WTC11 (cell line): Measurements from ENCODE around the gene FAM9C.

Experiments used
- CREB1 ChIP-seq: sonication (generic); formaldehyde crosslinking; IDR thresholded peaks from 2 replicates; pipeline ENCODE4 v1.8.0; 2023; ENCODE audit warnings: mild to moderate bottlenecking, missing genetic modification reagents
- CTCF ChIP-seq: fragments of 200-600 bp; IDR thresholded peaks from 2 replicates; pipeline ENCODE4 v1.8.0; 2022; ENCODE audit warnings: antibody characterized with exemption
- KAT7 ChIP-seq: sonication (generic); formaldehyde crosslinking; IDR thresholded peaks from 2 replicates; pipeline ENCODE4 v1.8.1; 2023; ENCODE audit warnings: missing genetic modification reagents, mild to moderate bottlenecking, borderline replicate concordance
- MAX ChIP-seq: sonication (generic); formaldehyde crosslinking; IDR thresholded peaks from 2 replicates; pipeline ENCODE4 v1.8.0; 2022; ENCODE audit warnings: mild to moderate bottlenecking, missing genetic modification reagents
- PRRX2 ChIP-seq: fragments of 250-450 bp; sonication (Bioruptor Pico); IDR thresholded peaks from 2 replicates; pipeline ENCODE4 v1.8.0; 2021; ENCODE audit warnings: mild to moderate bottlenecking
- RELA ChIP-seq: sonication (generic); formaldehyde crosslinking; IDR thresholded peaks from 2 replicates; pipeline ENCODE4 v1.8.1; 2022; ENCODE audit warnings: missing genetic modification reagents, mild to moderate bottlenecking, borderline replicate concordance
- SP1 ChIP-seq: sonication (generic); formaldehyde crosslinking; conservative IDR thresholded peaks from 2 replicates; pipeline ENCODE4 v1.8.1; 2022; ENCODE audit warnings: missing genetic modification reagents
- ZNF138 ChIP-seq: sonication (generic); formaldehyde crosslinking; conservative IDR thresholded peaks from 2 replicates; pipeline ENCODE4 v1.8.1; 2022; ENCODE audit warnings: mild to moderate bottlenecking, moderate library complexity, missing genetic modification reagents
- ZNF232 ChIP-seq: sonication (generic); formaldehyde crosslinking; IDR thresholded peaks from 2 replicates; pipeline ENCODE4 v1.8.0; 2022; ENCODE audit warnings: mild to moderate bottlenecking, missing genetic modification reagents
- ZNF512 ChIP-seq: sonication (generic); formaldehyde crosslinking; IDR thresholded peaks from 2 replicates; pipeline ENCODE4 v1.8.1; 2022; ENCODE audit warnings: missing genetic modification reagents, borderline replicate concordance
- TF ChIP-seq, protein P1 (sequence below): sonication (generic); formaldehyde crosslinking; IDR thresholded peaks from 2 replicates; pipeline ENCODE4 v1.8.0; 2022; ENCODE audit warnings: mild to moderate bottlenecking, missing genetic modification reagents
- TF ChIP-seq, protein P2 (sequence below): sonication (generic); formaldehyde crosslinking; conservative IDR thresholded peaks from 2 replicates; pipeline ENCODE4 v1.8.1; 2022; ENCODE audit warnings: mild to moderate bottlenecking, missing genetic modification reagents

DNA sequence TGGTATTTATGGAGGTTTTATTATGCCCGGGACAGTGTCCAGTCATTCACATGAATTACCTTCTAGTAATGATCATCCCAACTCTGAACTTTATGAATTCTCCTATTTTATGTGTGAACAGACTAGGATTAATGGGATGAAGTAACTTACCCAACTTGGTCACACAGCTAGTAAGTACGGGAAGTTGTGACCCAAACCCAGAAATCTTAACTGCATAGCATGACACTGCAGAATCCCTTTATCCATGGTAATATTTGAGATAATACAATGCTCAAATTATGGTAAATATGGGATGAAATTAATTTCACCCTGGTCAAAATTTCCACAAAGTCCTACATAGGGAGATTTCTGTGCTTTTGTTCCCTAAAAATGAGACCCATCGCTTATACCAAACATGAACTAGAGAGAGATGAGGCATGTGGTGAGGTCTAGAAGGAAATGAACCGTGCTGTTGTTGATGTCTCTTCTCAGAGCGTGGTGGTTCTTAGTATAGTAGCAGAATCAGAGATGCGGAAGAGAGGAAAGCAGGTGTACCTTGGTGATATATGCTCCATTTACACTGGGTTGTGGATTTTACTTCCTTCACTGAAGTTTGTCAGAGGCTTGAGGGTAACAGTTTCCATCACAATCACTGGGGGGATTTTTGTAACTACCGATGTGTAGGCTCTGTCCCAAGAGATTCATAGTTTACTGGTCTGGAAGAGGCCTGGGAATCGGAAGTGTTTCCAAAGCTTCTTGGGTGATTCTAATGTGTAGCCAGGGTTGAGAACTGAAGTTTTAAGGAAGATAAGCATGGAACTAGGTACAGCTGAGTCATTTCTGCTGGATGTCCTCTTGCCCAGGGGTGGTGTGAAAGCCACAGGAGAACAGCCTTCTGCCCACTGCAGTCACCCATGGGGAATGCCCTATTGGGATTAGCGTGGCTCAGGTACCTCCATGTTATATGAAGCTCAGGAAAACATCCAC lies 30.2 kb upstream of the FAM9C start:
- TF ChIP-seq ZNF138 (CRISPR knock-in tag) (no peak), RELA (no peak), CTCF (no peak), ZNF232 (CRISPR knock-in tag) (no peak), CREB1 (CRISPR knock-in tag) (no peak), PRRX2 (no peak), ZNF512 (CRISPR knock-in tag) (no peak), KAT7 (CRISPR knock-in tag) (no peak), MAX (CRISPR knock-in tag) (no peak), SP1 (CRISPR knock-in tag) (no peak)
- TF ChIP-seq, protein P1, sequence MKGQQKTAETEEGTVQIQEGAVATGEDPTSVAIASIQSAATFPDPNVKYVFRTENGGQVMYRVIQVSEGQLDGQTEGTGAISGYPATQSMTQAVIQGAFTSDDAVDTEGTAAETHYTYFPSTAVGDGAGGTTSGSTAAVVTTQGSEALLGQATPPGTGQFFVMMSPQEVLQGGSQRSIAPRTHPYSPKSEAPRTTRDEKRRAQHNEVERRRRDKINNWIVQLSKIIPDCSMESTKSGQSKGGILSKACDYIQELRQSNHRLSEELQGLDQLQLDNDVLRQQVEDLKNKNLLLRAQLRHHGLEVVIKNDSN (CRISPR knock-in tag): no peak
- TF ChIP-seq, protein P2, sequence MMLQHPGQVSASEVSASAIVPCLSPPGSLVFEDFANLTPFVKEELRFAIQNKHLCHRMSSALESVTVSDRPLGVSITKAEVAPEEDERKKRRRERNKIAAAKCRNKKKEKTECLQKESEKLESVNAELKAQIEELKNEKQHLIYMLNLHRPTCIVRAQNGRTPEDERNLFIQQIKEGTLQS: no peak
